Liver (tissue), 9 donors: ENCODE measurements around the gene RALGPS1. TPM values are rescaled to one million over a fixed set of nuclear protein-coding genes. Genes with fewer than 3 reads are reported as not detected.

Source experiments
- DNase-seq: peaks from one replicate; pipeline ENCODE4 v3.0.0-alpha.2; 2017; ENCODE audit warnings: low spot score
- H3K27ac ChIP-seq, 2 donors: one replicate each; pipeline ENCODE4 v1.7.0; 2013; ENCODE audit warnings: inconsistent platforms in 2 of 2, low read length in 2 of 2, control low read depth in 1 of 2, low read depth in 1 of 2, mild to moderate bottlenecking in 1 of 2
- H3K27me3 ChIP-seq, 4 donors: one replicate each; pipeline versions ENCODE4 v1.6.1 to v1.7.0; 2013; ENCODE audit warnings: low read length in 3 of 4, inconsistent platforms in 1 of 4, mild to moderate bottlenecking in 1 of 4, moderate library complexity in 1 of 4; ENCODE audit not compliant: control insufficient read depth in 4 of 4, insufficient read depth in 4 of 4
- H3K36me3 ChIP-seq, 4 donors: one replicate each; pipeline versions ENCODE4 v1.6.1 to v1.7.0; 2013; ENCODE audit warnings: low read length in 3 of 4, mild to moderate bottlenecking in 3 of 4, low read depth in 1 of 4, moderate library complexity in 1 of 4; ENCODE audit not compliant: control insufficient read depth in 4 of 4, insufficient read depth in 3 of 4
- H3K4me1 ChIP-seq, 4 donors: one replicate each; pipeline versions ENCODE4 v1.6.1 to v1.7.0; 2013; ENCODE audit warnings: low read length in 3 of 4, mild to moderate bottlenecking in 3 of 4, moderate library complexity in 1 of 4; ENCODE audit not compliant: control insufficient read depth in 4 of 4, insufficient read depth in 4 of 4
- H3K4me3 ChIP-seq, 3 donors: one replicate each; pipeline versions ENCODE4 v1.6.1 to v1.7.0; 2013; ENCODE audit warnings: low read length in 3 of 3, control low read depth in 1 of 3, low read depth in 1 of 3, mild to moderate bottlenecking in 1 of 3
- H3K9ac ChIP-seq, 2 donors: one replicate each; pipeline ENCODE4 v1.7.0; 2013; ENCODE audit warnings: low read length in 2 of 2, mild to moderate bottlenecking in 2 of 2, moderate library complexity in 2 of 2, control low read depth in 1 of 2, low read depth in 1 of 2
- H3K9me3 ChIP-seq, 4 donors: one replicate each; pipeline versions ENCODE4 v1.6.1 to v1.7.0; 2013; ENCODE audit warnings: low read length in 3 of 4; ENCODE audit not compliant: control insufficient read depth in 4 of 4
- ATF3 ChIP-seq: IDR thresholded peaks from 2 replicates; pipeline ENCODE4 v1.6.1; 2016; ENCODE audit warnings: antibody characterized with exemption
- EGR1 ChIP-seq, 2 donors: IDR thresholded peaks; 2 replicates each; pipeline ENCODE4 v1.6.1; 2016 to 2018; ENCODE audit warnings: antibody characterized with exemption in 2 of 2, low read depth in 2 of 2
- FOXA1 ChIP-seq: IDR thresholded peaks from 2 replicates; pipeline ENCODE4 v1.6.1; 2016; ENCODE audit warnings: antibody characterized with exemption
- FOXA2 ChIP-seq: IDR thresholded peaks from 2 replicates; pipeline ENCODE4 v1.6.1; 2016; ENCODE audit warnings: antibody characterized with exemption
- GABPA ChIP-seq, 2 donors: IDR thresholded peaks in 1 of 2; conservative IDR thresholded peaks in 1 of 2; 2 replicates each; pipeline ENCODE4 v1.6.1; 2016; ENCODE audit warnings: antibody characterized with exemption in 2 of 2, mild to moderate bottlenecking in 1 of 2, moderate library complexity in 1 of 2
- HNF4A ChIP-seq, 2 donors: conservative IDR thresholded peaks; 2 replicates each; pipeline ENCODE4 v1.6.1; 2016; ENCODE audit warnings: antibody characterized with exemption in 2 of 2, mild to moderate bottlenecking in 2 of 2
- HNF4G ChIP-seq: IDR thresholded peaks from 2 replicates; pipeline ENCODE4 v1.6.1; 2016; ENCODE audit warnings: antibody characterized with exemption
- JUND ChIP-seq, 2 donors: IDR thresholded peaks; 2 replicates each; pipeline ENCODE4 v1.6.1; 2016; ENCODE audit warnings: antibody characterized with exemption in 2 of 2
- NR2F2 ChIP-seq: IDR thresholded peaks from 2 replicates; pipeline ENCODE4 v1.6.1; 2016; ENCODE audit warnings: antibody characterized with exemption
- RAD21 ChIP-seq, 2 donors: IDR thresholded peaks; 2 replicates each; pipeline ENCODE4 v1.6.1; 2016; ENCODE audit warnings: antibody characterized with exemption in 2 of 2, mild to moderate bottlenecking in 2 of 2
- REST ChIP-seq: IDR thresholded peaks from 2 replicates; pipeline ENCODE4 v1.6.1; 2016; ENCODE audit warnings: antibody characterized with exemption, mild to moderate bottlenecking
- RXRA ChIP-seq, 2 donors: IDR thresholded peaks; 2 replicates each; pipeline ENCODE4 v1.6.1; 2017 to 2018; ENCODE audit warnings: antibody characterized with exemption in 2 of 2, mild to moderate bottlenecking in 1 of 2
- SP1 ChIP-seq: IDR thresholded peaks from 2 replicates; pipeline ENCODE4 v1.6.1; 2018; ENCODE audit warnings: antibody characterized with exemption, mild to moderate bottlenecking
- TAF1 ChIP-seq: conservative IDR thresholded peaks from 2 replicates; pipeline ENCODE4 v1.6.1; 2016; ENCODE audit warnings: antibody characterized with exemption, mild to moderate bottlenecking
- YY1 ChIP-seq: IDR thresholded peaks from 2 replicates; pipeline ENCODE4 v1.6.1; 2016; ENCODE audit warnings: antibody characterized with exemption, mild to moderate bottlenecking
- ZBTB33 ChIP-seq: IDR thresholded peaks from 2 replicates; pipeline ENCODE4 v1.6.1; 2016; ENCODE audit warnings: antibody characterized with exemption
- WGBS: extraction: QIAGEN DNeasy Blood & Tissue Kit; methylation state at CpG from one replicate; pipeline ENCODE4 v1.1.7; 2013; 5-methylcytosine and 5-hydroxymethylcytosine counted together
- polyA plus RNA-seq, 2 donors: library from polyadenylated mRNA; stranded (reverse) in 1 of 2; unstranded in 1 of 2; fragments of 200-250 nt in 1 of 2; fragments of >200 nt in 1 of 2; fragmentation: Nextera tagmentation in 1 of 2; extraction: Ambion mirVana in 1 of 2; gene quantifications; one replicate each; pipeline versions ENCODE4 v1.2.1 to v1.2.3, GENCODE V29; 2013 to 2015
- total RNA-seq, 2 donors: library from RNA; depleted of rRNA; stranded (reverse); fragments of >200 nt; gene quantifications; one replicate each; pipeline ENCODE4 v1.2.3, GENCODE V29; 2014
- TF ChIP-seq, protein P1 (sequence below): IDR thresholded peaks from 2 replicates; pipeline ENCODE4 v1.6.1; 2016; ENCODE audit warnings: antibody characterized with exemption
- TF ChIP-seq, protein P2 (sequence below): fragments of 150-350 bp; IDR thresholded peaks from 2 replicates; pipeline ENCODE4 v1.5.1; 2017; ENCODE audit warnings: improper control_type of control experiment, low read depth, low read length; ENCODE audit not compliant: missing input control
- donor health status: healthy.
- donor health status: healthy.
- donor health status: healthy.
- donor health status: healthy.
- donor health status: healthy.

RALGPS1 gene
- total and polyA plus RNA-seq, 4 donors: 1.4 to 2.7 (median 2.0) TPM

DNA sequence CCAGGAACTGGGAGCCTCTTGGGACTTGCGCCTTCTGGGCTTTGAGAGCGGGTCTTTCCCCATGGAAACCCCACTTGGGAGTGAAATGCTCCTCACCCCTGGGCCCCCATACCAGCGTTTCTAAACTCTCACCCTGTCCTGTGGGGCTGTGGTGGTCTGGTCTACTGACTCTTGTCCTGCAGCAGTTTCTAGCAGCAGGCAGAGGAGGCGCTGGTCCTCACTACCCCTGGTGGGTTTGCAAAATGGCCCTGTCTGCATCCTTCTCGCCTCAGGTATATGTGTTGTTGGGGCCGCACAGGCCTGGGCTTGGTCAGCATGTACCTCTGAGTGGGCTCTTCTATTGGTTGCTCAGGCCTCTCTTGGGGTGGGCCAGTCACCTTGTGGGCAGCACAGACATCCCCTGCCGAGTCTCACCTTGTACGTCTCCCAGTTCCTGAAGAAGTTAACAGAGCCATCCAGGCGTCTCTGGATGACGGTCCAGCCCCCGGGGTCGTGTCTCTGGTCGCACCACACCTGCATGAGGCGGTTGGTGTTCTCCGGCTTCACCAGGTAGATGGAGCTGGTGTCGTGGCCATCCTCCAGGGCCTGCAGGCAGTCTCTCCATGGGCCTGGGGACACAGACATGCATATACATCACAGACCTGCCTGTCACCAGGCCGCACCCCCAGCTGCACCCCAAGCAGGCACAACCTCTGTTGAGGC, 178.9 kb downstream of the RALGPS1 start:
- Histone ChIP-seq H3K9me3 (no peaks in the 10 kb centered on the region), H3K27ac (no peak overlapping the region), H3K27me3 (no peaks in the 10 kb centered on the region), H3K36me3 (no peaks in the 10 kb centered on the region), H3K4me3 (no peak overlapping the region), H3K9ac (no peak overlapping the region), H3K4me1 (no peaks in the 10 kb centered on the region)
- no peak for DNase-seq
- TF ChIP-seq, protein P1, sequence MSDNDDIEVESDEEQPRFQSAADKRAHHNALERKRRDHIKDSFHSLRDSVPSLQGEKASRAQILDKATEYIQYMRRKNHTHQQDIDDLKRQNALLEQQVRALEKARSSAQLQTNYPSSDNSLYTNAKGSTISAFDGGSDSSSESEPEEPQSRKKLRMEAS: no peak
- TF ChIP-seq RAD21 (IDR thresholded peaks at IDR 0.05) (no peak), FOXA2 (no peak), HNF4G (no peak), SP1 (no peak), RXRA (IDR thresholded peaks at IDR 0.05) (no peak), ATF3 (no peak), EGR1 (IDR thresholded peaks at IDR 0.05; ENCODE audit: low read depth in 2 of 2) (no peak), REST (no peak), TAF1 (no peak), YY1 (no peak), FOXA1 (no peak), JUND (IDR thresholded peaks at IDR 0.05) (no peak), ZBTB33 (no peak), HNF4A (conservative IDR thresholded peaks at IDR 0.05) (no peak), NR2F2 (no peak), GABPA (IDR thresholded peaks at IDR 0.05 in 1 of 2, conservative IDR thresholded peaks at IDR 0.05 in 1 of 2) (no peak)
- TF ChIP-seq, protein P2, sequence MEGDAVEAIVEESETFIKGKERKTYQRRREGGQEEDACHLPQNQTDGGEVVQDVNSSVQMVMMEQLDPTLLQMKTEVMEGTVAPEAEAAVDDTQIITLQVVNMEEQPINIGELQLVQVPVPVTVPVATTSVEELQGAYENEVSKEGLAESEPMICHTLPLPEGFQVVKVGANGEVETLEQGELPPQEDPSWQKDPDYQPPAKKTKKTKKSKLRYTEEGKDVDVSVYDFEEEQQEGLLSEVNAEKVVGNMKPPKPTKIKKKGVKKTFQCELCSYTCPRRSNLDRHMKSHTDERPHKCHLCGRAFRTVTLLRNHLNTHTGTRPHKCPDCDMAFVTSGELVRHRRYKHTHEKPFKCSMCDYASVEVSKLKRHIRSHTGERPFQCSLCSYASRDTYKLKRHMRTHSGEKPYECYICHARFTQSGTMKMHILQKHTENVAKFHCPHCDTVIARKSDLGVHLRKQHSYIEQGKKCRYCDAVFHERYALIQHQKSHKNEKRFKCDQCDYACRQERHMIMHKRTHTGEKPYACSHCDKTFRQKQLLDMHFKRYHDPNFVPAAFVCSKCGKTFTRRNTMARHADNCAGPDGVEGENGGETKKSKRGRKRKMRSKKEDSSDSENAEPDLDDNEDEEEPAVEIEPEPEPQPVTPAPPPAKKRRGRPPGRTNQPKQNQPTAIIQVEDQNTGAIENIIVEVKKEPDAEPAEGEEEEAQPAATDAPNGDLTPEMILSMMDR: no peak
- WGBS: 95% methylated on average over 17 of the region's 17 CpGs
